Suprapubic skin (tissue), 4 donors: ENCODE data around the gene SCRN2. TPM values are rescaled to one million over a fixed set of nuclear protein-coding genes. Genes with fewer than 3 reads are reported as not detected.

ENCODE experiments used
- DNase-seq, 2 donors: peaks; one replicate each; pipeline ENCODE4 v3.0.0-alpha.2; 2019; ENCODE audit warnings: low spot score in 2 of 2
- H3K27ac ChIP-seq: fragments of 200-600 bp; sonication (generic); one replicate; pipeline ENCODE4 v1.5.1; 2019
- H3K27me3 ChIP-seq: fragments of 200-600 bp; sonication (generic); one replicate; pipeline ENCODE4 v1.5.1; 2019
- H3K36me3 ChIP-seq: fragments of 200-600 bp; sonication (generic); one replicate; pipeline ENCODE4 v1.5.1; 2019
- H3K4me1 ChIP-seq: fragments of 200-600 bp; sonication (generic); one replicate; pipeline ENCODE4 v1.5.1; 2019
- H3K4me3 ChIP-seq: fragments of 200-600 bp; sonication (generic); one replicate; pipeline ENCODE4 v1.5.1; 2019; ENCODE audit warnings: mild to moderate bottlenecking
- H3K9me3 ChIP-seq: fragments of 200-600 bp; sonication (generic); one replicate; pipeline ENCODE4 v1.5.1; 2019
- CTCF ChIP-seq, 2 donors: fragments of 200-600 bp in 1 of 2; fragments of 450-650 bp in 1 of 2; sonication (generic) in 1 of 2; IDR thresholded peaks; one replicate each; pipeline ENCODE4 v1.5.1; 2016 to 2019; ENCODE audit warnings: antibody characterized with exemption in 2 of 2, mild to moderate bottlenecking in 1 of 2, moderate library complexity in 1 of 2
- EP300 ChIP-seq: sonication (generic); formaldehyde crosslinking; IDR thresholded peaks from one replicate; pipeline ENCODE4 v1.6.1; 2017; ENCODE audit warnings: antibody characterized with exemption
- POLR2A ChIP-seq, 2 donors: fragments of 450-650 bp; IDR thresholded peaks; one replicate each; pipeline ENCODE4 v1.6.1; 2017; ENCODE audit warnings: antibody characterized with exemption in 2 of 2, mild to moderate bottlenecking in 2 of 2, moderate library complexity in 2 of 2
- POLR2AphosphoS5 ChIP-seq, 3 donors: sonication (generic); formaldehyde crosslinking; IDR thresholded peaks; one replicate each; pipeline ENCODE4 v1.6.1; 2017; ENCODE audit warnings: antibody characterized with exemption in 3 of 3
- WGBS: methylation state at CpG from one replicate; pipeline ENCODE4 v1.1.5; 2018; 5-methylcytosine and 5-hydroxymethylcytosine counted together
- total RNA-seq, 4 donors: library from RNA; depleted of rRNA; stranded (reverse); fragments of >200 nt; gene quantifications; one replicate each; pipeline ENCODE4 v1.1.0, GENCODE V29; 2016

Gene SCRN2
- total RNA-seq, 4 donors from 2014 or later = 22.3 to 46.4 (median 34.7) TPM

- no peak overlapping the region for H3K4me3 ChIP-seq
- no peak for DNase-seq
- H3K9me3 ChIP-seq = no peaks in the 10 kb centered on the region
- TF ChIP-seq POLR2AphosphoS5 (IDR thresholded peaks at IDR 0.05) = no peak
- no peak for TF ChIP-seq CTCF (IDR thresholded peaks at IDR 0.05)
- TF ChIP-seq EP300 = no peak
- no peak for TF ChIP-seq POLR2A (IDR thresholded peaks at IDR 0.05)
- peaks cover 15% of the 10 kb centered on the region for H3K4me1 ChIP-seq
- 76% methylated on average over 4 of the region's 4 CpGs for WGBS
- no peaks in the 10 kb centered on the region for H3K36me3 ChIP-seq
- H3K27me3 ChIP-seq = peaks cover 77% of the 10 kb centered on the region
- no peak overlapping the region for H3K27ac ChIP-seq
Measured at GRCh38 chr17:47873200-47874090, 32.4 kb upstream of the SCRN2 start.

GRCh38 chr17:47872651-47873161 is 31.6 kb upstream of the SCRN2 start:
- Histone ChIP-seq H3K4me3 (no peak overlapping the region), H3K27ac (no peak overlapping the region), H3K4me1 (peaks cover 15% of the 10 kb centered on the region), H3K27me3 (peaks cover 76% of the 10 kb centered on the region), H3K9me3 (no peaks in the 10 kb centered on the region), H3K36me3 (no peaks in the 10 kb centered on the region)
- no peak for TF ChIP-seq CTCF (IDR thresholded peaks at IDR 0.05)
- no peak for DNase-seq
- WGBS = 50% methylated on average over 1 of the region's 15 CpGs

DNA sequence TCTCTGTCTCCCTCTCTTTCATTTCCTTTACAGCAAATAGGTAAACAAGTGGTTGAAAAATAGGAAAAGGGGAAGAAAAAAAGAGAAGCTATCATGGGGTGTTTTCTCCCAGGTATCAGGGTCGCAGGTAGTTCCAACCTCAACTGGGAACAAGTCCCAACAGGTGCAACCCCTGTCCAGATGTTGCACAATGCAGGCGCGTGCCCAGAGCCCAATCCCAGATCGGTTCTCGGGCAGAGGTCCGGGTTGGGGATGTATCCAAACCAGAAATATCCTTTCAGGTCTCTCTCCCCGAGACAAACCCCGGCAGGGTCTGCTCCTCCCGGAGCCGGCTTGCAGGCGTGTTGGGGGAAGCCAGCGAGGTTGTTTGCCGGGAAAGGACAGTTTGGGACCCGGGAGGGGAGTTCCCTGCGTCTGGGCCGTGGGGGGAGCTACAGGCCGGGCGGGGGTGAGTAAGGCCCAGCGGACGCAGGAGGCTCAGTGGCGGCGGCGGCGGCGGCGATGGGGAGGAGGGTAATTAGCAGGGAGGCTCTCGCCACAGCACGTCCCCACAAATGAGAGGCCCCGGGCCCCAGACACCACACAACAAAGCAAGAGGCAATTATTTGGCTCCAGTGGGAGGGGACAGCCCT is 31.1 kb upstream of the SCRN2 start:
- H3K9me3 ChIP-seq = no peaks in the 10 kb centered on the region
- no peak overlapping the region for H3K27ac ChIP-seq
- DNase-seq = no peak
- H3K4me1 ChIP-seq = peaks cover 16% of the 10 kb centered on the region
- H3K36me3 ChIP-seq = no peaks in the 10 kb centered on the region
- WGBS = 35% methylated on average over 29 of the region's 29 CpGs
- TF ChIP-seq EP300 (no peak), CTCF (IDR thresholded peaks at IDR 0.05) (no peak), POLR2AphosphoS5 (IDR thresholded peaks at IDR 0.05) (no peak), POLR2A (IDR thresholded peaks at IDR 0.05) (no peak)
- no peak overlapping the region for H3K4me3 ChIP-seq
- H3K27me3 ChIP-seq = peaks cover 77% of the 10 kb centered on the region

- H3K27ac ChIP-seq = no peak overlapping the region
- DNase-seq = no peak
- H3K36me3 ChIP-seq = no peaks in the 10 kb centered on the region
- H3K27me3 ChIP-seq = peaks cover 85% of the 10 kb centered on the region
- TF ChIP-seq POLR2A (IDR thresholded peaks at IDR 0.05) (no peak), CTCF (IDR thresholded peaks at IDR 0.05) (no peak), POLR2AphosphoS5 (IDR thresholded peaks at IDR 0.05) (no peak), EP300 (no peak)
- H3K4me1 ChIP-seq = peaks cover 18% of the 10 kb centered on the region
- no peak overlapping the region for H3K4me3 ChIP-seq
- H3K9me3 ChIP-seq = no peaks in the 10 kb centered on the region
Measured at GRCh38 chr17:47871048-47871447, 30.0 kb upstream of the SCRN2 start.

DNA sequence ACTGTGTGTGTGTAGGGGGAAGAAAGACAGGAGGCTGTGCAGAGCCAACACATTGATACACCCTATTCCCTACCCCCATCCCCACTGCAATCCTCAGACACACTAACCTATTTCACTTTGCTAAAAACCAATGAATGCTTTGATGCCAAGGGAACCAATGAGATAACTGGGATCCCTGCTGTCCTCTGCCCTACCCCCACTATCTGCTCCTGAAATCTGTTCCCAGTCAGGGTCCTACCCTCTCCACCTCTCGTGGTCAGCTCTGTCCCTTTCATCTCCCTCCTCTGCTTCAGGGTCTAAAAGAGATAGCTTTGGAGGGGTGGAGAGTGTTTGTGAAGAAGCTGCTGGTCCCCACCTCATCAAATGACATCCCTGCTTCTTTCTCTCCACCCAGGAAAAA is 29.0 kb upstream of the SCRN2 start:
- no peaks in the 10 kb centered on the region for H3K36me3 ChIP-seq
- peaks cover 18% of the 10 kb centered on the region for H3K4me1 ChIP-seq
- H3K4me3 ChIP-seq = no peak overlapping the region
- no peak overlapping the region for H3K27ac ChIP-seq
- H3K9me3 ChIP-seq = no peaks in the 10 kb centered on the region
- WGBS = 55% methylated on average over 1 of the region's 1 CpG
- TF ChIP-seq POLR2A (IDR thresholded peaks at IDR 0.05) = no peak
- no peak for TF ChIP-seq EP300
- H3K27me3 ChIP-seq = peaks cover 88% of the 10 kb centered on the region
- DNase-seq = no peak
